ENCODE data around the gene OAF. TPM values are rescaled to one million over a fixed set of nuclear protein-coding genes. Genes with fewer than 3 reads are reported as not detected.

The OAF gene
- total and polyA plus RNA-seq, 2 of the 8 experiments (the other 6 are each of a cell fraction or from before 2014, with no cell fraction given), result 1.3 to 1.5 TPM

- TF ChIP-seq, protein P1, sequence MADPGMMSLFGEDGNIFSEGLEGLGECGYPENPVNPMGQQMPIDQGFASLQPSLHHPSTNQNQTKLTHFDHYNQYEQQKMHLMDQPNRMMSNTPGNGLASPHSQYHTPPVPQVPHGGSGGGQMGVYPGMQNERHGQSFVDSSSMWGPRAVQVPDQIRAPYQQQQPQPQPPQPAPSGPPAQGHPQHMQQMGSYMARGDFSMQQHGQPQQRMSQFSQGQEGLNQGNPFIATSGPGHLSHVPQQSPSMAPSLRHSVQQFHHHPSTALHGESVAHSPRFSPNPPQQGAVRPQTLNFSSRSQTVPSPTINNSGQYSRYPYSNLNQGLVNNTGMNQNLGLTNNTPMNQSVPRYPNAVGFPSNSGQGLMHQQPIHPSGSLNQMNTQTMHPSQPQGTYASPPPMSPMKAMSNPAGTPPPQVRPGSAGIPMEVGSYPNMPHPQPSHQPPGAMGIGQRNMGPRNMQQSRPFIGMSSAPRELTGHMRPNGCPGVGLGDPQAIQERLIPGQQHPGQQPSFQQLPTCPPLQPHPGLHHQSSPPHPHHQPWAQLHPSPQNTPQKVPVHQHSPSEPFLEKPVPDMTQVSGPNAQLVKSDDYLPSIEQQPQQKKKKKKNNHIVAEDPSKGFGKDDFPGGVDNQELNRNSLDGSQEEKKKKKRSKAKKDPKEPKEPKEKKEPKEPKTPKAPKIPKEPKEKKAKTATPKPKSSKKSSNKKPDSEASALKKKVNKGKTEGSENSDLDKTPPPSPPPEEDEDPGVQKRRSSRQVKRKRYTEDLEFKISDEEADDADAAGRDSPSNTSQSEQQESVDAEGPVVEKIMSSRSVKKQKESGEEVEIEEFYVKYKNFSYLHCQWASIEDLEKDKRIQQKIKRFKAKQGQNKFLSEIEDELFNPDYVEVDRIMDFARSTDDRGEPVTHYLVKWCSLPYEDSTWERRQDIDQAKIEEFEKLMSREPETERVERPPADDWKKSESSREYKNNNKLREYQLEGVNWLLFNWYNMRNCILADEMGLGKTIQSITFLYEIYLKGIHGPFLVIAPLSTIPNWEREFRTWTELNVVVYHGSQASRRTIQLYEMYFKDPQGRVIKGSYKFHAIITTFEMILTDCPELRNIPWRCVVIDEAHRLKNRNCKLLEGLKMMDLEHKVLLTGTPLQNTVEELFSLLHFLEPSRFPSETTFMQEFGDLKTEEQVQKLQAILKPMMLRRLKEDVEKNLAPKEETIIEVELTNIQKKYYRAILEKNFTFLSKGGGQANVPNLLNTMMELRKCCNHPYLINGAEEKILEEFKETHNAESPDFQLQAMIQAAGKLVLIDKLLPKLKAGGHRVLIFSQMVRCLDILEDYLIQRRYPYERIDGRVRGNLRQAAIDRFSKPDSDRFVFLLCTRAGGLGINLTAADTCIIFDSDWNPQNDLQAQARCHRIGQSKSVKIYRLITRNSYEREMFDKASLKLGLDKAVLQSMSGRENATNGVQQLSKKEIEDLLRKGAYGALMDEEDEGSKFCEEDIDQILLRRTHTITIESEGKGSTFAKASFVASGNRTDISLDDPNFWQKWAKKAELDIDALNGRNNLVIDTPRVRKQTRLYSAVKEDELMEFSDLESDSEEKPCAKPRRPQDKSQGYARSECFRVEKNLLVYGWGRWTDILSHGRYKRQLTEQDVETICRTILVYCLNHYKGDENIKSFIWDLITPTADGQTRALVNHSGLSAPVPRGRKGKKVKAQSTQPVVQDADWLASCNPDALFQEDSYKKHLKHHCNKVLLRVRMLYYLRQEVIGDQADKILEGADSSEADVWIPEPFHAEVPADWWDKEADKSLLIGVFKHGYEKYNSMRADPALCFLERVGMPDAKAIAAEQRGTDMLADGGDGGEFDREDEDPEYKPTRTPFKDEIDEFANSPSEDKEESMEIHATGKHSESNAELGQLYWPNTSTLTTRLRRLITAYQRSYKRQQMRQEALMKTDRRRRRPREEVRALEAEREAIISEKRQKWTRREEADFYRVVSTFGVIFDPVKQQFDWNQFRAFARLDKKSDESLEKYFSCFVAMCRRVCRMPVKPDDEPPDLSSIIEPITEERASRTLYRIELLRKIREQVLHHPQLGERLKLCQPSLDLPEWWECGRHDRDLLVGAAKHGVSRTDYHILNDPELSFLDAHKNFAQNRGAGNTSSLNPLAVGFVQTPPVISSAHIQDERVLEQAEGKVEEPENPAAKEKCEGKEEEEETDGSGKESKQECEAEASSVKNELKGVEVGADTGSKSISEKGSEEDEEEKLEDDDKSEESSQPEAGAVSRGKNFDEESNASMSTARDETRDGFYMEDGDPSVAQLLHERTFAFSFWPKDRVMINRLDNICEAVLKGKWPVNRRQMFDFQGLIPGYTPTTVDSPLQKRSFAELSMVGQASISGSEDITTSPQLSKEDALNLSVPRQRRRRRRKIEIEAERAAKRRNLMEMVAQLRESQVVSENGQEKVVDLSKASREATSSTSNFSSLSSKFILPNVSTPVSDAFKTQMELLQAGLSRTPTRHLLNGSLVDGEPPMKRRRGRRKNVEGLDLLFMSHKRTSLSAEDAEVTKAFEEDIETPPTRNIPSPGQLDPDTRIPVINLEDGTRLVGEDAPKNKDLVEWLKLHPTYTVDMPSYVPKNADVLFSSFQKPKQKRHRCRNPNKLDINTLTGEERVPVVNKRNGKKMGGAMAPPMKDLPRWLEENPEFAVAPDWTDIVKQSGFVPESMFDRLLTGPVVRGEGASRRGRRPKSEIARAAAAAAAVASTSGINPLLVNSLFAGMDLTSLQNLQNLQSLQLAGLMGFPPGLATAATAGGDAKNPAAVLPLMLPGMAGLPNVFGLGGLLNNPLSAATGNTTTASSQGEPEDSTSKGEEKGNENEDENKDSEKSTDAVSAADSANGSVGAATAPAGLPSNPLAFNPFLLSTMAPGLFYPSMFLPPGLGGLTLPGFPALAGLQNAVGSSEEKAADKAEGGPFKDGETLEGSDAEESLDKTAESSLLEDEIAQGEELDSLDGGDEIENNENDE (IDR thresholded peaks at IDR 0.05; ENCODE audit: insufficient replicate concordance, low read length), result no peak
- TF ChIP-seq BCL11A (IDR thresholded peaks at IDR 0.05; ENCODE audit: low read depth in 2 of 2, low read length in 2 of 2) (no peak), POU5F1 (IDR thresholded peaks at IDR 0.05; ENCODE audit: low read depth, low read length) (no peak), TAF1 (IDR thresholded peaks at IDR 0.05; ENCODE audit: low read depth, low read length) (no peak), ZNF274 (IDR thresholded peaks at IDR 0.05; ENCODE audit: borderline replicate concordance, extremely low read depth, low read length) (no peak), SIRT6 (IDR thresholded peaks at IDR 0.05; ENCODE audit: low read length) (no peak)
Observed at GRCh38 chr11:120181376-120181975, 29.4 kb upstream of the OAF start (continued).

Data from H1 (cell line).